ENCODE measurements around the gene CBLN2.

- TF ChIP-seq CTCF (IDR thresholded peaks at IDR 0.05; ENCODE audit: low read length) (no peak), EZH2 (IDR thresholded peaks at IDR 0.05; ENCODE audit: borderline replicate concordance, low read length) (no peak)
Measured at GRCh38 chr18:72581976-72582375, 37.8 kb upstream of the CBLN2 start.
